ENCODE data around the gene MYO9B. TPM values are rescaled to one million over a fixed set of nuclear protein-coding genes. Genes with fewer than 3 reads are reported as not detected.
A peak's percentile ranks its signal among the peaks of the same experiment; 100 is the strongest.
"Not testable (repeated sequence)": the region's sequence is repeated elsewhere in the genome, so short reads cannot be mapped to it uniquely, and the experiment has no call there.

MYO9B gene
- total RNA-seq, 8 experiments from 2014 or later: 16.4 to 43.5 (median 27.3) TPM

DNA sequence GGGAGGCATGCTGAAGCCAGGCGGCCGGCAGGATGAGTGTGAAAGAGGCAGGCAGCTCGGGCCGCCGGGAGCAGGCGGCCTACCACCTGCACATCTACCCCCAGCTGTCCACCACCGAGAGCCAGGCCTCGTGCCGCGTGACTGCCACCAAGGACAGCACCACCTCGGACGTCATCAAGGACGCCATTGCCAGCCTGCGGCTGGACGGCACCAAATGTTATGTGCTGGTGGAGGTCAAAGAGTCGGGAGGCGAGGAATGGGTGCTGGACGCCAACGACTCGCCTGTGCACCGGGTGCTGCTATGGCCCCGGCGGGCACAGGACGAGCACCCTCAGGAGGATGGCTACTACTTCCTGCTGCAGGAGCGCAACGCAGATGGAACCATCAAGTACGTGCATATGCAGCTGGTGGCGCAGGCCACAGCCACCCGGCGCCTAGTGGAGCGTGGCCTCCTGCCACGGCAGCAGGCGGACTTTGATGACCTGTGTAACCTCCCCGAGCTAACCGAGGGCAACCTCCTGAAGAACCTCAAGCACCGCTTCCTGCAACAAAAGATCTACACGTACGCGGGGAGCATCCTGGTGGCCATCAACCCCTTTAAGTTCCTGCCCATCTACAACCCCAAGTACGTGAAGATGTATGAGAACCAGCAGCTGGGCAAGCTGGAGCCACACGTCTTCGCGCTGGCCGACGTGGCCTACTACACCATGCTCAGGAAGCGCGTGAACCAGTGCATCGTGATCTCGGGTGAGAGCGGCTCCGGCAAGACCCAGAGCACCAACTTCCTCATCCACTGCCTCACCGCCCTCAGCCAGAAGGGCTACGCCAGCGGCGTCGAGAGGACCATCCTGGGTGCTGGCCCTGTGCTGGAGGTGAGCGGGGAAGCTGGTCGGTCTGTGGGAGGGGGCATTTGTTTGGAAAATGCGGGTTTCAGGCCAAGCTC is 26.4 kb downstream of the MYO9B start:
- Histone ChIP-seq H3K4me3 (no peak overlapping the region), H3K4me1 (replicated peaks in 1 of 2) (no peaks in the 10 kb centered on the region), H3K27ac (no peak overlapping the region)
- ATAC-seq (replicated peaks in 6 of 8): no peak
- WGBS, 10 experiments: 88 to 100% (median 95%) methylated on average over 2 to 35 of the region's 59 CpGs; no CpG with 5 or more reads in 3 of the 10 experiments
- in situ Hi-C loops (cut with MboI; ENCODE audit: low pct_unique_long_range_greater_than_20kb in 2 of 9, low sequenced_read_pairs in 9 of 9, unreplicated experiment in 9 of 9): no loop called here

DNA sequence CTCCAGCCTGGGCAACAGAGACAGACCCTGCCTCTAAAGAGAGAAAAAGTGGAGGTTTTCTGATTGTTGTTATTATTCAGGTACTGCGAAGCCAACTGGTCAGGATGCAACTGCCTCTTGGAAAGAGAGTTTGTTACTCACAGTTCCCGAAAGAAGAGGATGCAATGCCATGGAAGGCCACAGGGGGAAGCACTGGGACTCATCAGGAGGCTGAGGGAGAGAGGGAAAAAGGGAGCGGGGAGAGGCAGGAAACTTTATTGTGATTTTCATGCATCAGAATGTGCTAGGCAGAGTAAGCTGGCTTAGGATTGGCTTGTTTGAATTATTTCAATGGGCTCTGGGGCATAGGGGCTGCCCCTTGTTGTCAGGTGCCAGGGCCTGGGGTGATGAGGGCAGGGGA is 27.6 kb downstream of the MYO9B start:
- Histone ChIP-seq H3K27ac (no peak overlapping the region), H3K4me3 (no peak overlapping the region), H3K4me1 (replicated peaks in 1 of 2) (peaks cover 0 to 2% of the 10 kb centered on the region in 2 donors)
- 70 to 100% (median 88%) methylated on average over 1 to 3 of the region's 3 CpGs; no CpG with 5 or more reads in 5 of the 10 experiments for WGBS, 10 experiments
- ATAC-seq (replicated peaks in 6 of 8): peak in 2 of 8 experiments; percentile 10 to 54
- in situ Hi-C loops (cut with MboI; ENCODE audit: low pct_unique_long_range_greater_than_20kb in 2 of 9, low sequenced_read_pairs in 9 of 9, unreplicated experiment in 9 of 9): no loop called here

DNA sequence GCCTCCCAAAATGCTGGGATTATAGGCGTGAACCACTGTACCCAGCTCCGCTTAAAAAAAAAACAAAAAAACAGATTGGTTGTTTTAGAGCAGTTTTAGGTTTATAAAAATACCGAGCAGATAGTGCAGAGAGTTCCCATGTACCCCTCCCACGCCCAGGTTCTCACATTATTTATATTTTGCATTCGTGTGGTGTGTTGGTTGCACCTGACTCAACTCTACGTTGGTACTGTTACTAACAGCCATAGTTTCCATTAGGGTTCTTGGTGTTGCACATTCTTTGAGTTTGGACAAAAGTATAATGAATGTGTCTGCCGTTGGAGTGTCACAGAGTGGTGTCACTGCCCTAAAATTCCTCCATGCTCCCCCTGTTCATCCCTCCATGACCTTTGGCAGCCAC is 29.1 kb downstream of the MYO9B start:
- Histone ChIP-seq H3K4me1 (replicated peaks in 1 of 2) (peaks cover 0 to 4% of the 10 kb centered on the region in 2 donors), H3K4me3 (no peak overlapping the region), H3K27ac (no peak overlapping the region)
- 81 to 100% (median 93%) methylated on average over 2 to 7 of the region's 7 CpGs; no CpG with 5 or more reads in 2 of the 10 experiments for WGBS, 10 experiments
- in situ Hi-C loops (cut with MboI; ENCODE audit: low pct_unique_long_range_greater_than_20kb in 2 of 9, low sequenced_read_pairs in 9 of 9, unreplicated experiment in 9 of 9): no loop called here
- ATAC-seq (replicated peaks in 6 of 8): no peak

DNA sequence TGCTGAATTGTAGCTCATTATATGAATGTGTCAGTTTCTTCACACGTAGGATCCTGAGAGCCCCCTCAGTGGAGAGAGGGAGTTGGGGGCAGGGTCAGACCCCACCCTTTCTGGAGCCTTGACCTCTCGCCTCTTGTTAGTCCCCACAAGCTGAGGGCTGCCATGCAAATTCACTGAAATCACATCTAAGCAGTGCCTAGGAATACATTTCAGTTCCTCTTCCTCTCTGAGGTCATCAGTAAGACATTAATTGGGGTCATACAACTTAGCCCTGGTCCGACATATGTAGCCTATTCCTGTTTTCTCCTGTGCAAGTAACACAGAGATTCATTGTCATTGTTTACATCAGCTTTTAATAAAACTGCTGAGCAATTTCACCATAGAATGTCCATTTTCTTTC is 30.0 kb downstream of the MYO9B start:
- WGBS, 10 experiments: 80 to 100% (median 100%) methylated on average over 1 to 3 of the region's 3 CpGs; no CpG with 5 or more reads in 5 of the 10 experiments
- no peak overlapping the region for H3K27ac ChIP-seq
- in situ Hi-C loops (cut with MboI; ENCODE audit: low pct_unique_long_range_greater_than_20kb in 2 of 9, low sequenced_read_pairs in 9 of 9, unreplicated experiment in 9 of 9): no loop called here
- H3K4me3 ChIP-seq: no peak overlapping the region
- peaks cover 0 to 4% of the 10 kb centered on the region in 2 donors for H3K4me1 ChIP-seq (replicated peaks in 1 of 2)
- ATAC-seq (replicated peaks in 6 of 8): no peak

DNA sequence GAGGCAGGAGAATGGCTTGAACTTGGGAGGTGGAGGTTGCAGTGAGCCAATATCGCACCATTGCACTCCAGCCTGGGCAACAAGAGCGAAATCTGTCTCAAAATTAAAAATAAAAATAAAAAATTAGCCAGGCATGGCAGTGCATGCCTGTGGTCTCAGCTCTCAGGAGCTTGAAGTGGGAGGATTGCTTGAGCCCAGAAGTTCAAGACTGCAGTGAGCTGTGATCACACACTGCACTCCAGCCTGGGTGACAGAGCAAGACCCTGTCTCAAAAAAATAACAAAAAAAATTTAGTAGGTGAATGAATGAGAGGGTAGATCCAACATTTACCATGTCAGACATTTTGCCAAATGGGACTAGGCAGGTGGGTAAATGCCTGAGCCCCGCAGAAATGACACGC is 31.4 kb downstream of the MYO9B start:
- WGBS, 10 experiments: 80 to 100% (median 92%) methylated on average over 1 to 3 of the region's 4 CpGs; no CpG with 5 or more reads in 4 of the 10 experiments
- in situ Hi-C loops (cut with MboI; ENCODE audit: low pct_unique_long_range_greater_than_20kb in 2 of 9, low sequenced_read_pairs in 9 of 9, unreplicated experiment in 9 of 9); H3K27ac ChIP-seq; H3K4me3 ChIP-seq; ATAC-seq (replicated peaks in 6 of 8); H3K4me1 ChIP-seq (replicated peaks in 1 of 2): not testable (repeated sequence)

DNA sequence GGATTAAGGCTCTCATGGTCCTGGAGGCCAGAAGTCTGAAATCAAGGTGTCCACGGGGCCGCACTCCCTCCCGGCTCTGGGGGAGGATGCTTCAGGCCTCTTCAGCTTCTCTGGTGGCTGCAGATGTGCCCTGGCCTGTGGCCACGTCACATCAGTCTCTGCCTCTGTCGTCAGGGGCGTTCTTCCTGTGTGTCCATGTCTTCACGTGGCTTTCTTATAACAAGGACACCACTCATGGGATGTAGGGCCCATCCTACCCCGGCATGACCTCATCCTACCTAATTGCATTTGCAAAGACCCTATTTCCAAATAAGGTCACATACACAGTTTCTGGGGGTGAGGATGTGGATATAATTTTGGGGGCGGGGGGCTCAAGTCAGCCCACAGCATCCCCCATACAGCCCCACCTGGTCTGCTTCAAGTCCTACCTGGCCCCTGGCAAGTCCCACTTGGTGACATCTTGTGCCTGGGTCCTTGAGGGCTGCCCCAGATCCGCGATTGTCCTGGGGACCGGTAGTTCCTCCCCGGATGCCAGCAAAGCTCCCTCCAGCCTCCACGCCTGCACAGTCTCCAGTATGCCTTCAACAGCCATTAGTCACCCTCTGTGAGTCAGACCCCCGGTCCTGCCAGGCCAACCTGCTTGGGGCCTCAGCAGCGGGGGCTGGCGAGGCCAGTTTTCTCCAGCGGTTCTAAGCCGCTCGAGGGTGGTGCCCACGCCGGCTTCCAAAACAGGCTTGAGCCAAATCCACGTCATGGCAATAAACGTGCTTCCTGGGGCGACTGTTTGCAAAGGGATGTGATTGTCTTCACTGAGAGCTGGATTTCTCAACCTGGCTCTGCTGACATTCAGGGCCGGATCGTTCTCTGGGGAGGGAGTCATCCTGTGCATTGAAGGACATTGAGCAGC is 32.2 kb downstream of the MYO9B start:
- peak; percentile 76 to 99 (median 98) for ATAC-seq (replicated peaks in 6 of 8)
- H3K4me3 ChIP-seq: no peak overlapping the region
- peaks cover 0 to 4% of the 10 kb centered on the region in 2 donors for H3K4me1 ChIP-seq (replicated peaks in 1 of 2)
- peak overlapping the region in 1 of 2 donors; percentile 62 for H3K27ac ChIP-seq
- 0 to 100% (median 60%) methylated on average over 1 to 12 of the region's 27 CpGs; no CpG with 5 or more reads in 3 of the 10 experiments for WGBS, 10 experiments
- in situ Hi-C loops (cut with MboI; ENCODE audit: low pct_unique_long_range_greater_than_20kb in 2 of 9, low sequenced_read_pairs in 9 of 9, unreplicated experiment in 9 of 9): no loop called here

DNA sequence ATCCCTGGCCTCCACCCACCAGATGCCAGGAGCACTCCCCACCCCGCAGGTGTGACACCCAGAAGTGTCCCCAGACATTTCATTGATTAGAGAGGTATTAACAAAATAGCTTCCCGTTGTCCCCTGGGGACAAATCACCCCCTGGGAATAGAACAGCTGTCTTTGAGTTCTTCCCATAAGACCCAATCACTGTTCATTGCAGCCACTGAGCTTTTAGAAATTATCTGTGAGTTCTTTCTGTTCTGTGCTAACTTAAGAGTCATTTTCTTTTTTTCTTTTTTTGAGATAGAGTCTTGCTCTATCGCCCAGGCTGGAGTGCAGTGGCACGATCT is 32.8 kb downstream of the MYO9B start:
- Histone ChIP-seq H3K27ac (peak overlapping the region in 1 of 2 donors; percentile 39), H3K4me3 (no peak overlapping the region), H3K4me1 (replicated peaks in 1 of 2) (peaks cover 0 to 4% of the 10 kb centered on the region in 2 donors)
- in situ Hi-C loops (cut with MboI; ENCODE audit: low pct_unique_long_range_greater_than_20kb in 2 of 9, low sequenced_read_pairs in 9 of 9, unreplicated experiment in 9 of 9): no loop called here
- no peak for ATAC-seq (replicated peaks in 6 of 8)
- WGBS, 10 experiments: 47 to 100% (median 83%) methylated on average over 1 to 4 of the region's 4 CpGs; no CpG with 5 or more reads in 1 of the 10 experiments

DNA sequence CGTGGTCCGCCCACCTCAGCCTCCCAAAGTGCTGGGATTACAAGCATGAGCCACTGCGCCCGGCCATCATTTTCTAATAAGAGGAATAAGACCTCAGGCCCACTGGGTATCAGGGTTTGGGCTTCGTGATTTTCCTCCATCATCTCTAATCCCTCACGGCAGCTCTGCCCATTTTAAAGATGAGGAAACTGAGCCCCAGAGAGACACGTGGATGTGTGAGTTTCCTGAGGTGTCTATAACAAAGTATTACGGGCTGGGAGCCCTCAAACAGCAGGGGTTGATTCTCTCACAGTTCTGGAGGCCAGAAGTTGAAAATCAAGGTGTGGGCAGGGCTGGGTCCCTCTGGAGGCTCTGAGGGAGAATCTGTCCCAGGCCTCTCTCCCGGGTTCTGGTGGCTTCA is 33.7 kb downstream of the MYO9B start:
- ATAC-seq (replicated peaks in 6 of 8): no peak
- 86 to 100% (median 90%) methylated on average over 1 to 2 of the region's 9 CpGs; no CpG with 5 or more reads in 7 of the 10 experiments for WGBS, 10 experiments
- in situ Hi-C loops (cut with MboI; ENCODE audit: low pct_unique_long_range_greater_than_20kb in 2 of 9, low sequenced_read_pairs in 9 of 9, unreplicated experiment in 9 of 9): no loop called here
- Histone ChIP-seq H3K4me3 (no peak overlapping the region), H3K27ac (no peak overlapping the region), H3K4me1 (replicated peaks in 1 of 2) (peaks cover 0 to 4% of the 10 kb centered on the region in 2 donors)

DNA sequence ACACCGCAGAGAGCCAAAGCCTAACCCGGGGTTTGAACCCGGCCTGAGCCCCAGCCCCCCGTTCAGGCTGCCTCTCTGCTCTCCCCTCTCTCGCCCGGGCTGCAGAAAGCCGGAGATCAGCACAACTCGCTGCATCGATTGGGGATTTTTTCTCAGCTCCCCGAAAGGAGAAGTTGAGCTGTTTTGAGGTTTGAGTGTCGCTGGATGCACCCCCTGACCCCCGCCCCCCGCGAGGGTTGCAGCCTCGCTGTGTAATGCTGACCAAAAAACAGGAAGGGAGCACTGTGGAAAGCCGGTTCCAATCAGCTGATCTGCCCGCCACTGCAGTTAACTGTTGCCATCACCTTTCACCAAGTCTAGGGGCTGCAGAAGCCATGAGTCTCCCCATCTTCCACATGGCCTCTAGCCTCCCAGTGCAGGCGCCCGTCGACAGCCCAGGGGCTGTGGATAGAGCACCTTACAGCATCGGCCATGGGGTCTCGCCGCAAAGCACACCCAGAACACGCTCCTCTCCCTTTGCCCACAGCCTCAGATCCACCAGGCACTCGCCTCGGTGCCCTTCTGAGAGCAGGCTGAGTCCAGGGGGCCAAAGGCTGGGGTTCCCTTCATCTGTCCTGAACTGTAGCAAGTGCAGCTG is 34.5 kb downstream of the MYO9B start:
- Histone ChIP-seq H3K27ac (no peak overlapping the region), H3K4me3 (no peak overlapping the region), H3K4me1 (replicated peaks in 1 of 2) (peaks cover 0 to 4% of the 10 kb centered on the region in 2 donors)
- in situ Hi-C loops (cut with MboI; ENCODE audit: low pct_unique_long_range_greater_than_20kb in 2 of 9, low sequenced_read_pairs in 9 of 9, unreplicated experiment in 9 of 9): no loop called here
- ATAC-seq (replicated peaks in 6 of 8): no peak
- 81 to 100% (median 88%) methylated on average over 4 to 18 of the region's 26 CpGs; no CpG with 5 or more reads in 6 of the 10 experiments for WGBS, 10 experiments

DNA sequence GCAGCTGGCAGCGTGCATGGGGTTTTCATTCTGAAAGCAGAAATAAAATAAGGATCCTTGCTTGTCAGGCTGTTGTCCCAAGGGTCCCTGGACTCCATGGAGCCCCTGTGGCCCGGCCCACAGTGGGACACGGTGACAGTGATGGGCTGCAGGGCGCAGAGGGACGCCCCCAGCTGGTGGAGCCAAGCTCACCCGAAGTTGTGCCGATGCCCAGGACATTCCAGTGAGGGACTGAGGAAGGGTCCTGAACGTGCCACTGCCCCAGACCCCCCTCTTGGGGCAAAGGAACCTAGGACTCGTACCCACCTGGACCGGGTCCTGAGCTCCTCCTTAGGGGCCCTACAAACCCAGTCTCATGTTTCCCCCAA is 35.0 kb downstream of the MYO9B start:
- WGBS, 10 experiments: 90 to 100% (median 96%) methylated on average over 1 to 4 of the region's 10 CpGs; no CpG with 5 or more reads in 7 of the 10 experiments
- H3K27ac ChIP-seq: no peak overlapping the region
- in situ Hi-C loops (cut with MboI; ENCODE audit: low pct_unique_long_range_greater_than_20kb in 2 of 9, low sequenced_read_pairs in 9 of 9, unreplicated experiment in 9 of 9): no loop called here
- ATAC-seq (replicated peaks in 6 of 8): no peak
- H3K4me3 ChIP-seq: no peak overlapping the region
- peaks cover 0 to 4% of the 10 kb centered on the region in 2 donors for H3K4me1 ChIP-seq (replicated peaks in 1 of 2)

DNA sequence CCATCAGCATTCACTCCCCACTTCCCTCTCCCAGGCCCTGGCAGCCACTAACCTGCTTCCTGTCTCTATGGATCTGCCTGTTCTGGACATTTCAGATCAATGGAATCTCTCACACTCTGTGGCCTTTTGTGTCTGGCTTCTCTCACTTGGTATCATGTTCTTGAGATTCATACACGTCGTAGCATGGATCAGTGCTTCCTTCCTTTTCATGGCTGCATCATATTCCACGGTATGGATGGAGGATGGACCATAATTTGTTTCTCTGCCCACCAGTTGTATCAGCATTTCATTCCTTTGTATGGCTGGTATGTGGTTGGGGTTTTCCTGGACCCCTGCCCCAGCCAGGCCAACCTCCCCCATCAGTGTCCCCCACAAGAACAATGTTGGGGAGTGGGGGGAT is 36.2 kb downstream of the MYO9B start:
- 96 to 100% (median 100%) methylated on average over 2 to 3 of the region's 3 CpGs; no CpG with 5 or more reads in 7 of the 10 experiments for WGBS, 10 experiments
- H3K4me3 ChIP-seq: no peak overlapping the region
- H3K4me1 ChIP-seq (replicated peaks in 1 of 2): peaks cover 0 to 4% of the 10 kb centered on the region in 2 donors
- no peak overlapping the region for H3K27ac ChIP-seq
- in situ Hi-C loops (cut with MboI; ENCODE audit: low pct_unique_long_range_greater_than_20kb in 2 of 9, low sequenced_read_pairs in 9 of 9, unreplicated experiment in 9 of 9): no loop called here
- no peak for ATAC-seq (replicated peaks in 6 of 8)

DNA sequence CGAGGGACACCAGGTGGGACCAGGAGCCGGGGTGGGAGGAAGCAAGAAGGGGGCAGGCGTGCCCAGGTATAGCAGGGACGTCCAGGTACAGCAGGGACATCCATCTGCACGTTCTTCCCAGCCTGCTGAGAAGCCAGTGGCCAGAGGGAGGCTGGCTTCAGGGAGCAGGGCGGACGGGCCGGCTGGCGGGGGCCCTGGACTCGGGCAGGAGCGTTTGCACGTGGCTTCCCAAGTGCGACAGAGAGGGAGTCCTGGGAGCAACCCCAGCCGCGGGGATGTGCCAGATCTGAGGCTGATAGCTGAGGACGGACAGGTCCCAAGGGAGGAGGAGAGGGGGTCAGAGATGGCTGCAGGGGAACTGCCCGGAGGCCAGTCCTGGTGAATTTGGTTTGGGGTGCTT is 36.7 kb downstream of the MYO9B start:
- WGBS, 10 experiments: 67 to 82% methylated on average over 1 to 9 of the region's 17 CpGs; no CpG with 5 or more reads in 8 of the 10 experiments
- no peak for ATAC-seq (replicated peaks in 6 of 8)
- Histone ChIP-seq H3K4me1 (replicated peaks in 1 of 2) (peaks cover 0 to 8% of the 10 kb centered on the region in 2 donors), H3K27ac (no peak overlapping the region), H3K4me3 (no peak overlapping the region)
- in situ Hi-C loops (cut with MboI; ENCODE audit: low pct_unique_long_range_greater_than_20kb in 2 of 9, low sequenced_read_pairs in 9 of 9, unreplicated experiment in 9 of 9): no loop called here
